Measurements from ENCODE around the gene STMND1.
A peak's percentile ranks its signal among the peaks of the same experiment; 100 is the strongest.

The STMND1 gene

GRCh38 chr6:17099401-17100059 lies 2.3 kb upstream of the STMND1 start:
- FAIRE-seq, result no peak

- FAIRE-seq, result no peak
Measured at GRCh38 chr6:17100806-17101205, 1.0 kb upstream of the STMND1 start.

- no peak for FAIRE-seq
Measured at GRCh38 chr6:17102258-17102870, 514 bp downstream of the STMND1 start.

GRCh38 chr6:17103715-17104114 lies 1.9 kb downstream of the STMND1 start:
- no peak for FAIRE-seq

DNA sequence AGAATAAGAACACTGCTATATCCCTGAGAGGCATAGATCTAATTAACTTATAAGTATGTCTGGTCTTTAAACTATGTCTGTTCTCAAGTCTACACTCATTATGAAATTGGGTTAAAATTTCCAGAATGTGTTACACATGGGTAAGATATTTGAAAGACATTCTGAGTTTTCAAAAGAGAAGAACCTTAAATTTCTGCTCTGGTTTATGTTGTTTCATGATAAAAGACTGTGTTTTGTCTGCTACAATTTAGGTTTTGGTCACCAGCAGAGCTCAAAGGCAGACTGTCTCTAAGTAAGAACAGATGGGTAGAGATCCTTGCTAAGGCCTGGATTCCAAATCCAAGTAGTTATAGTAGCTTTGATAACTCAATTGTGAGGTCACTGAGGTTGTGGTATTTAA lies 6.0 kb downstream of the STMND1 start:
- FAIRE-seq, result no peak

GRCh38 chr6:17115251-17116116 lies 13.6 kb downstream of the STMND1 start:
- no peak for FAIRE-seq

DNA sequence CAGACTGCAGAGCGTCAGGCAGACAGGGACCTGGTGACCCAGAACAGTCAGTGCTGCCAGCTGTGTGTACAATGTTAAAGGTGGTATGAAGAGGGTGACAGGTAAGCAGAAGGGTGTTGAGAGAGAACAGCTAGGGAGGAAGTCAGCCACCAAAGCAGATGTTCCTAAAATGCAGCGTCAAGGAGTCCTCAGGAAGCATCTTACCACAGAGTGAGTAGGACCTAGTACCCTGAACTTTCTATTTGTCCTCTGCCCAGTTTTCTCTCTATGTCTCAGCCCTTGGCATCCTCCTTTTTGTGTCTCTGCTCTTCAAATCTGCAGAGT lies 14.2 kb downstream of the STMND1 start:
- FAIRE-seq, result no peak

DNA sequence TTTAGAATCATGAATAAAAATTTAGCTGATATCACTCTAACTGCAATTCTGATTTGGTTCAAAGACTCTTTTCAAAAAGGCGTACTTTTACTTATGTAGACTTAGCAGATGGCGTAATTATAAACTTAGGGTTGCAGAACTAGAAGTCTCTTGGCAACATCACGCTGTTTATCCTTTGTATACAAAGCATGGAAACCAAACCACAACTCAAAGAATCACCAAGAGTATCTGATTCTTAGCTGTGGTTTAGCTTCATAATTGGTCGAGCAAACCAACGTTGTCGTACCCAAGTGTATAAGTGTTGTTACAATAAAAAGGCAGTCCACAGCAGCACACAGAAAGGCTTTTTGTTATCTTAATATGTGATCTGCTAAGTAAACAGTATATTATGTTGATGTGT lies 18.2 kb downstream of the STMND1 start:
- FAIRE-seq, result no peak

GRCh38 chr6:17125407-17125806 lies 23.6 kb downstream of the STMND1 start:
- FAIRE-seq, result no peak

DNA sequence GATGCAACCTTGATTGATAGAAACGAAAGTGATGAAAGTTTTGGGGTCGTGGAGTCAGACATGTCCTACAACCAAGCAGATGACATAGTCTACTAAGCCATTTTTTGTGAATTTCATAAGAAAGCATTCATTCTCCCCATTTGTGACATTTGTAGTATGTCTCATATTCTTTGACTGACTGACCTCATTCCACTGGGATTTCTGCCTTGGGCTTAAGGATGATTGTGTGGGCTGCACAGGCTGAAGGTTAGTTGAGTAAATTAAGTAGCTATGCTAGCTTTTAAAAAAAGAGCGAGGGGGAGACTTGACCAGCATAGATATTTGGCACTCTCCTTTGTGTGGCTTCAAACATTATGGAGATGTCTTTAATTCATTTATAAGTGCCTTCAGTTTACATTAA lies 28.9 kb downstream of the STMND1 start:
- FAIRE-seq, result no peak

DNA sequence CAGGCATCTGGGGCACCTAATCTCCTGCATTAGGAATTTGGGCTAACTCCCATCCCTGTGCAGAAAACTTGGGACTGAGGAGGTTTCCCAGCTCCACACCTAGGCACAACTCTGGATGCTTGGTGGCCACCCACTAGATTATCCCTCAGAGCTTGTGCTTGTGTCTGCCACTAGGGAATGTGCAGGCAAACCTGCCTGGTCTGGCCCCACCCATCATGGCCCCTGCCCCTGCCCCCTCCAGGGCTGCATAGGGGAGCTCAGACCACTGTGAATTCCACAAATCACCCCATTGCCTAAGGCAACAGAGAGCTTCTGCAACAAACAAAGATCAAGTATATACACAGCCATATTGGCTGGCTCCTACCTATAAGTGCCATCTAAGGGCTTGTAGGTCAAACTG lies 31.1 kb downstream of the STMND1 start:
- no peak for FAIRE-seq

- FAIRE-seq, result no peak
Measured at GRCh38 chr6:17138033-17138432, 36.2 kb downstream of the STMND1 start.

DNA sequence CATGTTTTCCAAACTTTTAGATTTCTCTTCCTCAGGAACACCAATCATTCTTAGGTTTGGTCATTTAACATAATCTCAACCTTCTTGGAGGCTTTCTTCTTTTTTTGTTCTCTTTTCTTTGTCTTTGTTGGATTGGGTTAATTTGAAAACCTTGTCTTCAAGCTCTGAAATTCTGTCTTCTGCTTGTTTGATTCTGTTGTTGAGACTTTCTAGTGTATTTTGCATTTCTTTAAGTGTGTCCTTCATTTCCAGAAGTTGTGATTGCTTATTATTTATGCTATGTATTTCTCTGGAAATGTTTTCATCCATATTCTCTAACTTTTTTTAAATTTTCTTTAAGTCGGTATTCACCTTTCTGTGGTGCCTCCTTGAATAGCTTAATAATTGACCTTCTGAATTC lies 42.2 kb downstream of the STMND1 start:
- FAIRE-seq, result no peak

DNA sequence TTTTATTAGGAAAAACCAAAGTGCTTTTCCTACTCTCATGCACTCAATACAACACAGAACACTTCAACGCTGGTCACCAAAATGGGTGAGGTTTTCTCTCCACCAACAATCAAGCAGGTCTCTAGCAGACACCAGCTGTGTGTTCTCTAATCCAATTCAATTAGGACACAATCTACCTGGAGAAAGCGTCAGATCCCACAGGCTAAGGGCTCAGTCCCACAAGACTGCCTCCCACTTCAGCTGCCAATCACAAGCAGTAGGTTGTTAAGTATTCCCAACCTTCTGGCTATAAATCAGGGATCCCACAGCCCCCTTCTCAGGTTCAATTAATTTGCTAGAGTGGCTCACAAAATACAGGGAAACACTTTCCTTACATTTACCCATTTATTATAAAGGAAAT lies 47.7 kb downstream of the STMND1 start:
- no peak for FAIRE-seq

GRCh38 chr6:17150096-17150495 lies 48.2 kb downstream of the STMND1 start:
- FAIRE-seq, result no peak

DNA sequence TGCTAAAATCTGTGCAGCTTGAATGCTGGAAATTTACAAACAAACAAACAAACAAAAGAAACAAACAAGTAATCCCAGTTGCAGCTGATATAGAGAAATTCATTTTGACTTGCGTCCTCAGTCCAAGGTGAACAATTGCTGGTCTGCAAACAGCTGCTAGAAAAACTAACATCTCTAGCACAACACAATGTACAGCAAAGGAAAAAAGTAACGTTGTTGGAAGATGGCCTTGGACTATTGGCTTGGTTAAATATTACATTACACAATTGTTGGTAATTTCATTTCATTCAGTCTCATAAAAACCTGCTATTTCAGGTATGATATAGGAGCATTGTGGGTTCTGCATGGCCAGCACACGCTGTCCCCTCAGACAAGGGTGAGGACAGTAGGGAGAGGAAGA lies 50.0 kb downstream of the STMND1 start:
- no peak for FAIRE-seq

GRCh38 chr6:17152703-17153102 lies 50.9 kb downstream of the STMND1 start:
- no peak for FAIRE-seq

DNA sequence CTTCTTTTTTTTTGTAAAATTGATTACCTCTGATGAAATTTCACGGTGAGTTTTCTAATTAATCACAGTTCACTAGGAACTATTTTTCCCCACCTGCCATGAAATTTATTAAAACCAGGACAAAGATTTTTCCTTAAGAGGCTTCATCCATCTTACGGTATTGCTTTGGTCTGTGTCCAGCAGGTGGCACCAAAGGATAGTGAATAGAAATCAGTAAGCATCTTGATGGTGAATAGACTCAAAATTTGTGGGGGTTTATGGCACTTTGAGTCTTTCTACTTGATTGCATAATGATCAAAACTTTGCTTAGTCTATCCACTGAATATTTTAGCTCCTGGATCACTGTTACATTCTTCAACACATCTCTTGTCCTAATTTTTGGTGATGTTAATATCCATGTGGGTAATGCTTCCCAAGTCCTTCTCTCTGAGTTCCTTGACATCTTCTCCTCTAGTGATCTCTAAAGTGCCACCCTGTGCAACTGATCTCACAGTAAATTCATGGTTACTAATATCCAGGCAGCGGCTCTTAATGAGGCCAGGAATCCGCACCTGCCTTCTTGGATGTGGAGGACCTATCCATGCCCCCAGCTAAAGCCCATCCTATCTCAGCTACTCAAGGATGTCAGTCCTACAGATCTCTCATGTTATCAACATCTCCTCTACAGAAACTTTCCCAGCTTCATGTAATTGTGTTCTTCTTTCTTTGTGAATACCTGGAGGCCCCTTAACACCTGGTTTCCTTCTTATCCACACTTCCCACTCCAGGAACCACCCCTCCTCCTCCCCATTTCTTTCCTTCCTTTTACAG lies 54.5 kb downstream of the STMND1 start:
- FAIRE-seq, result peak; percentile 81

- FAIRE-seq, result no peak
Measured at GRCh38 chr6:17156966-17157365, 55.1 kb downstream of the STMND1 start.

GRCh38 chr6:17157617-17158016 lies 55.8 kb downstream of the STMND1 start:
- no peak for FAIRE-seq

- FAIRE-seq, result no peak
Measured at GRCh38 chr6:17159240-17159639, 57.4 kb downstream of the STMND1 start.

- no peak for FAIRE-seq
Measured at GRCh38 chr6:17161076-17161475, 59.2 kb downstream of the STMND1 start.

DNA sequence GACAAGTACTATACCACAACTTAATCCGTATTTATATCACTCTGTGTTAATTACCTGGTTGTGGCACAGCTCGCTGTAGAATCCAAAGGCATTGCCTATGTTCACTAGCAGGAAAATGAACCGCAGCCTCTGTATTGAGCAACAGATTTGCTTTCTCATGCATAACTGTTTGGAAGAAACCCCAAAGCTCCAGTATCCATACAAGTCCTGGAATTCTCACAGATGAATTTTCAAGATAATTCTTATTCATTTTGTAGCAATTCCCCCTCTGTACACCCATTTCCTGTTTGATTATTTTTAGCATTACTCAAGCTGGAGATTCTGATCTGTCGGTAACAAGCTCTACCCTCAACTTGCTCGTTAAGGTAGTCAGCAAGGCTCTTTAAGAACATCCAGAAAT lies 63.5 kb downstream of the STMND1 start:
- no peak for FAIRE-seq

Measured in TTC549 (cell line).